G401.6 (cell line): ENCODE results near the gene CEACAM6.
"Not testable (repeated sequence)": the region's sequence is repeated elsewhere in the genome, so short reads cannot be mapped to it uniquely, and the experiment has no call there.

Source experiments
- FAIRE-seq: peaks from 2 replicates; lab custom pipeline; 2012; peaks lifted over from hg19 to GRCh38; lab: Jason Lieb, UNC

CEACAM6 gene

GRCh38 chr19:41755328-41755913, at the start of gene CEACAM6:
Gene CEACAM6, plus strand, starts transcription at chr19:41755530. Its CDS starts 109 bp downstream, at chr19:41755639.
- FAIRE-seq, result no peak

DNA sequence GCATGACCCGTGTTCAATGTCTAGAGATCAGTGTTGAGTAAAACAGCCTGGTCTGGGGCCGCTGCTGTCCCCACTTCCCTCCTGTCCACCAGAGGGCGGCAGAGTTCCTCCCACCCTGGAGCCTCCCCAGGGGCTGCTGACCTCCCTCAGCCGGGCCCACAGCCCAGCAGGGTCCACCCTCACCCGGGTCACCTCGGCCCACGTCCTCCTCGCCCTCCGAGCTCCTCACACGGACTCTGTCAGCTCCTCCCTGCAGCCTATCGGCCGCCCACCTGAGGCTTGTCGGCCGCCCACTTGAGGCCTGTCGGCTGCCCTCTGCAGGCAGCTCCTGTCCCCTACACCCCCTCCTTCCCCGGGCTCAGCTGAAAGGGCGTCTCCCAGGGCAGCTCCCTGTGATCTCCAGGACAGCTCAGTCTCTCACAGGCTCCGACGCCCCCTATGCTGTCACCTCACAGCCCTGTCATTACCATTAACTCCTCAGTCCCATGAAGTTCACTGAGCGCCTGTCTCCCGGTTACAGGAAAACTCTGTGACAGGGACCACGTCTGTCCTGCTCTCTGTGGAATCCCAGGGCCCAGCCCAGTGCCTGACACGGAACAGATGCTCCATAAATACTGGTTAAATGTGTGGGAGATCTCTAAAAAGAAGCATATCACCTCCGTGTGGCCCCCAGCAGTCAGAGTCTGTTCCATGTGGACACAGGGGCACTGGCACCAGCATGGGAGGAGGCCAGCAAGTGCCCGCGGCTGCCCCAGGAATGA, 48.4 kb upstream of the CEACAM6 start:
- no peak for FAIRE-seq

GRCh38 chr19:41707502-41707812, 47.9 kb upstream of the CEACAM6 start:
- FAIRE-seq, result no peak

DNA sequence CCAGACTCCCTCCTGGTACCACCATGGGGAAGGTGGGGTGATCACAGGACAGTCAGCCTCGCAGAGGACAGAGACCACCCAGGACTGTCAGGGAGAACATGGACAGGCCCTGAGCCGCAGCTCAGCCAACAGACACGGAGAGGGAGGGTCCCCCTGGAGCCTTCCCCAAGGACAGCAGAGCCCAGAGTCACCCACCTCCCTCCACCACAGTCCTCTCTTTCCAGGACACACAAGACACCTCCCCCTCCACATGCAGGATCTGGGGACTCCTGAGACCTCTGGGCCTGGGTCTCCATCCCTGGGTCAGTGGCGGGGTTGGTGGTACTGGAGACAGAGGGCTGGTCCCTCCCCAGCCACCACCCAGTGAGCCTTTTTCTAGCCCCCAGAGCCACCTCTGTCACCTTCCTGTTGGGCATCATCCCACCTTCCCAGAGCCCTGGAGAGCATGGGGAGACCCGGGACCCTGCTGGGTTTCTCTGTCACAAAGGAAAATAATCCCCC, 47.4 kb upstream of the CEACAM6 start:
- no peak for FAIRE-seq

GRCh38 chr19:41708481-41708880, 46.8 kb upstream of the CEACAM6 start, which contains the start of gene CEACAM5:
Gene CEACAM5, plus strand, starts transcription at chr19:41708626. Its CDS starts 106 bp downstream, at chr19:41708732.
- no peak for FAIRE-seq

- not testable (repeated sequence) for FAIRE-seq
Observed at GRCh38 chr19:41709516-41709915, 45.8 kb upstream of the CEACAM6 start.

DNA sequence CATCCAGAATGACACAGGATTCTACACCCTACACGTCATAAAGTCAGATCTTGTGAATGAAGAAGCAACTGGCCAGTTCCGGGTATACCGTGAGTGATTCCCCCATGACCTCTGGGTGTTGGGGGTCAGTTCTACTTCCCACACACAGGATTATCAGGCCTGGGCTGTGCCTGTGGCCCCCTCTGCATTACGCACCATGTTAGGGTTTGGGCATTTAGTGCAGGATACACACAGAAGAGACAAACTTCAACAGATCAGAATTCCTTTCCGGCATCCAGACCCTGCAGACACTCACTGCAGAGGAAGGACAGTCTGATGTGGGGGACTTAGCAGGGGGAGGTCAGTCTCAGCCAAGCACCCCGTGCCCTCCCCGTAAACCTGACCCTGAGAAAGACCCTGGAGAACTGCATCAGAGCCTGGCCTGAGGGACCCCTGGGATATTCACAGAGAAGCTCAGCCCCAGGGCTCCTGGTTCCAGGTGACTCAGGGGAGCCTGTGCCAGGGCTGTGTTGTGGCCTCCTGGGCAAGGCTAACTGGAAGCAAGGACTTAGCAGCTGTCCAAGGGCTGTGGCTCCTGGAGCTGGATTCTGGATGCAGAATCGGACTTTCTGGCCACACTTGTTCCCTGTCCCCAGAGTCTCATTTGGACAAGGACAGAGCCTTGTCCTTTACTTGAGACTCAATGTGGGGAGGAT, 45.2 kb upstream of the CEACAM6 start:
- no peak for FAIRE-seq

GRCh38 chr19:41711376-41712261, 43.7 kb upstream of the CEACAM6 start:
- no peak for FAIRE-seq

GRCh38 chr19:41714598-41714997, 40.7 kb upstream of the CEACAM6 start:
- FAIRE-seq, result no peak

DNA sequence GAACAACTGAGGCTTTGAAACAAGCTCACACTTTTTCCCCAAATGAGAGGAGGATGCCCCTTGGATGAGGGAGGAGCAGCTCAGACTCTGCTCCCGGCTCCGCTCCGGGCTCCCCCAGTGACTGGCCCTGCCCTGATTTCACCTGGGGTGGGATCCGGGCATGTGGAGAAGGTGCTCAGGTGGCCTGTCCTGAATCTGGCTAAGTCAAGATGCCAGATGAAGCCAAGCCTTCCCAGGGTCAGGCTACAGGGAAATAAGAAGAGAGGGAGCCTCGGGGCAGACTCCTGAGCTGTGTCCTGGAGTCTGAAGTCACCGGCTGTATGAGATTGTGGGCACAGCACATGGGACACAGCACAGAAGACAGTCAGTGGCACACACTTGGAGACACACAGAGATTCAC, 36.6 kb upstream of the CEACAM6 start:
- no peak for FAIRE-seq

DNA sequence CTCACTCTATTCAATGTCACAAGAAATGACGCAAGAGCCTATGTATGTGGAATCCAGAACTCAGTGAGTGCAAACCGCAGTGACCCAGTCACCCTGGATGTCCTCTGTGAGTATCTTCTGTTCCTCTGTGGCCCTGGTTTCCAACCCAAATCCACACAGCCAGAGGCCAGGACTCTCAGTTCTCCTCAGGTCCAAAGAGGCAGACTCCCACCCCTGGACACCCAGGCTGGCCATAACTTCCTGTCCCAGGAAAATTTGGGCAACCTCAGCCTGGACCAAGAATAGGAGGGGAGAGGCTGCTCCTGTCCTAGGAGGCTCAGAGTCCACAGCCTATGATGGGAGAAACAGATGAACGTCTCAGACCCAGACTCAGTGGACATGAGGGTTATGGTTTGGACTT, 35.2 kb upstream of the CEACAM6 start:
- no peak for FAIRE-seq

GRCh38 chr19:41726493-41726892, 28.8 kb upstream of the CEACAM6 start:
- FAIRE-seq, result no peak

- FAIRE-seq, result no peak
Observed at GRCh38 chr19:41734156-41734555, 21.2 kb upstream of the CEACAM6 start.

DNA sequence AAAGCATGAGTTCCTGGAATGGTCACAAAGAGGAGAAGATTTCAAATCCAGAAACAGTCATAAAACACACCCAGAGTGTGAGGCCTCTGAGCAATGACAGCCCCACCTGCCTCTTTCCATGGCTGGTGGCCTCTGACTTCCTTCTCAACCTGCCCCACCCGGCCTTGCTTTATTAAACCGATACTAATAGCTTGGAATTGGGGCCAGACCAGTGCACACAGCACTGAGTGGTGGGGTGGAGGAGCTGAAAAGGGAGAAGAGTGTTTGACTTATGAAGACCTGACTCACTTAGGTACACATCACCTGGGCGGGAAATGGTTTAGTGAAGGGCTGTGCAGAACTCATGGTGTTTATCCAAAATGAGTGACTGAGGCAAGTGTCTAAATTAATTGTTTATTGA, 20.7 kb upstream of the CEACAM6 start:
- FAIRE-seq, result no peak

DNA sequence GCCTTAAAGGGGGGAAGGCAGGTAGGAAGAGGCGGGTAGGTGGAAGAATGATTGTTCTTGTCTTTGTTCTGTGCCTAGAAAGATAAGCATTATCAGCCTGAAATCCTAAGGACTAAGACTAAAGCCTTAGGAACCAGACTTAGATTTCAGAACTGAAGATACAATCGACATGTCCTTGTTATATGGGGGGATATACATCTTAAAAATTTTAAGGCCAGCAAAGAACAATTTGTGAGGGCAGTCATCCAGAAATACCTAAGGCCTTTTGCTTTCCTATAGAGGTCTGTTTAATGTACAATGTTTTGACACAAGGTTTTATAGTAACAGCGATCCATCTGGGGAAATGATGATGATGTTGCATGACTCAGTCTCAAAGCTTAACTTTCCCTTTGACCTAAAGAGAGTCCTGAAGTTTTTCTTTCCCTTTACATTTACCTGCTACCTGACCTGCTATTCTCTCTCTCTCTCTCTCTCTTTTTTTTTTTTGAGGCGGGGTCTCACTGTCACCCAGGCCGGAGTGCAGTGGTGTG, 20.2 kb upstream of the CEACAM6 start:
- FAIRE-seq, result no peak

DNA sequence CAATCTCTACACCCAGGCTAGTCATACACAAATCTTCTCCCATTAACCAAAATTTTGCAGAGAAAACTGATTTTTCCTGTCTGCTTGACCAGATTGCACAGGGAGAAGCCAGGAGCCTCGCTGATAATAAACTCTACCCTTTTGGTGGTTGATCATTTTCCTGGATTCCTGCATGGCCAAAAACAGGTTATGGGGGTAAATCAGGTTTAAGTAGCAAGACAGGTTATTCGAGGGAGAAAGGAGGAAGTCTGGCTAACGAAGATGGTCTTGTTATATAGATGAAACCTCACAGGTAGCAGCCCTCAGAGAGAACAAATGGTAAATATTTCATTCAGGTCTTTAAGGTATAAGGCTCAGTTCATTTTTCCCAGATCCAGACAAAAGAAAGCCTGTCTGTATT, 16.0 kb upstream of the CEACAM6 start:
- FAIRE-seq, result no peak

- FAIRE-seq, result no peak
Observed at GRCh38 chr19:41740415-41741243, 14.7 kb upstream of the CEACAM6 start.

- FAIRE-seq, result no peak
Observed at GRCh38 chr19:41741244-41741554, 14.1 kb upstream of the CEACAM6 start.

DNA sequence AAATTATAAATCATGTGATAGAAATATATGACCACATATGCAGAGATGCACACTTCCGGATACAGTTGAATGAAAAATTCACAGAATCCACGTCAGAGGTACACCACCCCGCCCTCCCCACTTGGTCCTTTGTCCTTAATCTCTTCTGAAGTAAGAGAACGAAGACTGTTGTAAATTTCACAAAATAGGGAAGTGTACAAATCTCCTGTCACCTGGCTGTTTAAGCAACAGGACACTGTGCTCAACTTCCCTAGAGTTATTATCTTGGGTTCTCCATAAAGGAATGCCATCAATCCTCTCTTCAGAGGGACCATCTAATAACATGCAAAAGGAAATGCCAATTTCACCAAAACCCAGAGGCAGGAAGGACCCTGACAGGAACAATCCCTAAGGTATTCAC, 10.5 kb upstream of the CEACAM6 start:
- FAIRE-seq, result no peak

DNA sequence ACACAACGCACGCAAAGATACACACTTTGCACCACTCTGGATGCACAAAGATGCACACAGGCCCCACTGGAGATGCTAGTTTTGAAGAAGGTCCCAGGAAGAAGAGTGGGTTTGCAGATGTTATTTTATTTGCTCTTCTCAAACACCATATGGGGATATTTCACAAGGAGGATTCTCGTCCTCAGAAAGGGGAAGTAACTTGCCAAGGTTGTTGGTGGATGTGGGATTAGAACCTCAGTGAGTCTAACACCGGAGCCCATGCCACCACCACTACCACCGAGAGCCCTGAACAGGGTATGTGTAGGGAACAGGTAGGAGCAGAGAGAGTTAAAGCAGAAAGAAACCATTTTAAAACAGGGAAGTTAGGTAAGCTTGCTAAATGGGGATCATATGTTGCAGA, 9.6 kb upstream of the CEACAM6 start:
- no peak for FAIRE-seq

DNA sequence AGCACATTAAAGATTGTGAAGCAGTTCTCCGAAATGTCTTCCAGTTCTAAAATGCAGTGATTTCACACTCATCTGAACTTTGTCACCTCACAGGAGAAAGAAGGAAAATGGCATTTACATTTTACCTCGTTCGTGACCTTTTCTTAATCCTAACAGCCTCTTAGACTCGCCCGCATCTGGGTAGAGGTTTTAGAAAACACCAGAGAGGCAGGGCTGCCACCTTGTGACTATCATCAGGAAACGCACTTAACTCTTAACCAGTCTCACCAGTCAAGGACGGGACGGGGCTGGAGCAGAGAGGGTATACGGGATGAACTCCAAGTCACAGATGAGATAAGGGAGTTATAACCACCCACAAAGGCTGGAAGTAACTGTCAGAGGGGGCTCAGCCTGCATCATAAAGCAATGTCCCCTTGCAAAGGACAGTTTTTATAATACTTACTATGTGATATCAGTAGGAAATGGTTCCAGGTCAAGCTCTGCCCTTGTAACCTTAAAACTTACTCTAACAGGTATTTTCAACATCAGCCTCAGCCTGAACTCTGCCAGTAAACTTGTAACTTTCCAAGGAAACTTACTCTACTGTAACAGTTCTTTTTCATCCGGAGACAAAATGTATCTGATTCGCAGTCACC, 8.6 kb upstream of the CEACAM6 start:
- FAIRE-seq, result peak; percentile 64
